Smooth muscle cell of the brain vasculature (primary cell): ENCODE data around the gene OR5AU1.
A peak's percentile ranks its signal among the peaks of the same experiment; 100 is the strongest.

Experiments used
- DNase-seq: peaks from one replicate; pipeline ENCODE4 v3.0.0-alpha.2; 2012; ENCODE audit warnings: low read depth, low spot score

The OR5AU1 gene

DNA sequence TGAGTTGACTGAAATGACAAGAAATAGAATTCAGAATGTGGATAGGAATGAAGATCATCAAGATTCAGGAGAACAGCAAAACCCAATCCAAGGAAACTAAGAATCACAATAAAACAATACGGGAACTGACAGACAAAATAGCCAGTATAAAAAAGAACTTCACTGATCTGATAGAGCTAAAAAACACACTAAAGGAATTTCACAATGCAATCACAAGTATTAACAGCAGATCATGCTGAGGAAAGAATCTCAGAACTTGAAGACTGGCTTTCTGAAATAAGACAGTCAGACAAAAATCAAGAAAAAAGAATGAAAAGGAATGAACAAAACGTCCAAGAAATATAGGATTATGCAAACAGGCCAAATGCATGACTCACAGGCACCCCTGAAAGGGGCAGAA is 15.3 kb upstream of the OR5AU1 start:
- DNase-seq: no peak

DNA sequence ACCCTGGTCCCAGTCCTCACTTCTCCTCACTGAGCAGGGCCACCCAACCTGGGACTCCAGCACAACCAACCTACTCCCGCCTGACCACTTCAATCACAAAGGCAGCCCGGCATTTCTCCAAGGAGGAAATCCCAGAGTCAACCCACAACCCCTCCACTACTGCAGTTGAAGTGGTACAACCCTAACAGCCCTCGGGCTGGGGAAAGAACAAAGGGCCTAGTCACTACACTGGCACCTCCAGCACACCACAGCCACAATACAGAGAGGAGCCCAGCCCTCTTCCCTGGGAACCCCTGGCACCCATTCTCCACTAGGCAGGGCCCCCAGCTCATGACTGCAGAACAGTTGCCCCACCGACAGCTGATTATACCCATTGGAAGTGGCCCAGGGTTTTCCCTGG is 13.7 kb upstream of the OR5AU1 start:
- no peak for DNase-seq

DNA sequence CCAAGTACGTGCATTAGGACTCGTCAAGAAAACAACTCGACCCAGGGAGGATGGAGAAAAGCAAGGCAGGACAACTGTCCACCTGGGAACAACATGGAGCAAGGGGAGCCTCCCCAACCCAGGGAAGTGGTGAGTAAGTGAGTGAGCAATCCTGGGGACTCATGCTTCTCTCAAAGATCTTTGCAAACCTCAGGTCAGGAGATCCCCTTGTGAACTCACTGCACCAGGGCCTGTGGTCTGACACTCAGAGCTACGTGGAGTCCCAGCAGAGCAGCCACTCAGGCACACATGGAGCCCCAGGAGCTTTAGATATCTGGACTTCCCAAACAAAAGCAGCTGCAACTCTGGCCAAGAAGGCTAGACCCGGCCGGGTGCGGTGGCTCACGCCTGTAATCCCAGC is 12.2 kb upstream of the OR5AU1 start:
- no peak for DNase-seq

DNA sequence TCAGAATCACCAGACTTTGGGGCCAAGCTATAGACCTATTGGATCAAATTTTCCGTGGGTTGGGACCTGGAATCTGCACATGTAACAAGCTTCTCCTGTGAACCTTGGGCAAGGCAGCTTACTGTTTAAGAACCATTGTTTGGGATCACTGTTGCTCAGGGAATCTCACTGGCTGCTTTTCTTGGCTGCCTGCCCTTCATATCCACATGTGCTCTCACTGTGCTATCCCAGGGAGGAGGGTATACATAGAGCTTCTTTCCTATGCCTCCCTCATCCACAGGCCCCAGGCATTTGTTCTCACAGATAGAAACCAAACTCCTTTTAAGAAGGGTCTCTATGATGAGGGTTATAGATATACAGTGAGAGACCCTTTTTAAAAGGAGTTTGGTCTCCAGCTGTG is 9.8 kb upstream of the OR5AU1 start:
- DNase-seq: peak; percentile 13

DNA sequence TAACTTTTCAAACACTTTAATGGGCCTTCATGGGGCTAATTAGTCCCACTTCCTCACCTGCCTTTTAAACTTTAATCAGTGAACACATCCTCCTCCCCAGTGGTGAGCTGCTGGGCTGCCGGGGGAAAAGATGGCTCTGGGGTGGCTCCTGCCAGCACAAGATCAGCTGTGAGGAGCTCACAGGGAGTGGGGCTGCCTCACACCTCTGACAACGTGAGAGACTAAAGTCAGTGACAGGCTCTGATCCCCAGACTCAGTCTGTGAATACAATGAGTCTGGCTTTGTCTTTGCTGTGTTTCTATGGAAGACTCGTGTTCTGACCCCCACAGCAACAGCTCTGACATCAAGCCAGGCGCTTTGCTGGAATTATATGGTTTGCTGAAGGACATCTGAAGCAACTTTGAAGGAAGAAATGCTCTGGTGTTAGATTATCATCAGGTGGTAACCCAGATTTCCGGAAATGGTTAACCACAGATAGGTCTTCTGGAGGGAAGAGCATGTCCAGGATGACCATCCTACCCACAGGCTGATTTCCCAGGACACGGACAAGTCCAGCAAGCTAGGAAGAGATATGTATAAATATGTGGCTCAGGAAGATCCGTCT is 9.2 kb upstream of the OR5AU1 start:
- DNase-seq: peak; percentile 23

DNA sequence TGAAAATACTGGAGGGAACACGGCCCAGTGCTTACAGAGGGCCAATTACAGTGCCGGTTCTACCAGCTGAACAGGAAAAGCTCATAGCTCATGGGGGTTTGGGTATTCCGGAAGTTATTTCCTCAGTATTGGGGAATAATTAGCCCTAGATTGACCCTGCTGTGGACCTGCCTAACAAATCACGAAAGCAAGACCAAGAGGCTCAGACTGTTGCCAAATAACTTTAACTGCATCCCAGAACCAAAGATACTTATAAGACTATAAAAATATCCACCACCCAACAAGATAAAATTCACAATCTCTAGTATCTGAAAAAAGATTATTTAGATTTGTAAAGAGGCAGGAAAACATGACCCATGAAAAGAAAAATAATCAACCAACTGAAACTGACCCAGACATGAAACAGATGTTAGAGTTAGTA is 8.0 kb upstream of the OR5AU1 start:
- DNase-seq: no peak

DNA sequence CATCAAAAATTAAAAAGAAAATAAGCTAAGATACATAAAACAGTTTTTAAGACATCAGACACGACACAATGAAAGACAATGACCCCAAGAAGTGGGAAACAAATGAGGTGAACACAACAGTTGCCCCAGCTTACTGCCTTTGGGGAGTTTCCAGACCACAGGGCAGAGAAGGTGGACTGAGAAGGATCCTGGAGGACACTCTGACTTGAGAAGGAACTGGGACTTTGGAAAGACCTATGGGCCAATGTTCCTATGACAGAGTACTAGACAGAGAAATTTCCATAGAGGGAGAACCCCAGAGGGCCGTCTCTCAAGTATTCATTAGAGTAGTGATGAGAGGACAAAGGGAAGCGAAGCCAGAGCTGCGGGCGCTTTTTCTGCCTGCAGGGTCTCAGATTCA is 6.2 kb upstream of the OR5AU1 start:
- DNase-seq: no peak

DNA sequence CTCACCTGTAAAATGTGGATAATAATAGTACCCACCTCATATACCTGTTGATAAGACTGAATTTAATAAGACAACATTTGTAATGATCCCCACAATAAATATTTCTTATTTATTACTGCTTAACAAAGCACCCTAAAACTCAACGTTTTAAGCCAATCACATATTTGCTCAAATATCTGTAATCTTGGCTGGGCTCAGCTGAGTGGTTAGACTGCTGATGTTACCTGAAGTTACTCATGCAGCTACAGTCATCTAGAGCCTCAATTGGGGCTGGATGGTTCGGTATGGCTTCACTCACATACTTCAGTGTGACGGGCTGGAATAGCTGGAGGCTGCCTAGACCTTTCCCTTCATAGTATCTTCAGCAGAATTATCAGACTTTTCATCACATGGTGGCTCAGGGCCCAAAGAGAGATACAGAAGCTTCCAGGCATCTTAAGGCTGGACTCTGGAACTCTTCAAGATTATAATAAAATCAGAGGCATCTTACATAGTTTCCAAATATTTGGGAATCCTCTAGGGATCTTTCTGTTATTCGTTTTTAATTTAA is 4.3 kb upstream of the OR5AU1 start:
- no peak for DNase-seq

DNA sequence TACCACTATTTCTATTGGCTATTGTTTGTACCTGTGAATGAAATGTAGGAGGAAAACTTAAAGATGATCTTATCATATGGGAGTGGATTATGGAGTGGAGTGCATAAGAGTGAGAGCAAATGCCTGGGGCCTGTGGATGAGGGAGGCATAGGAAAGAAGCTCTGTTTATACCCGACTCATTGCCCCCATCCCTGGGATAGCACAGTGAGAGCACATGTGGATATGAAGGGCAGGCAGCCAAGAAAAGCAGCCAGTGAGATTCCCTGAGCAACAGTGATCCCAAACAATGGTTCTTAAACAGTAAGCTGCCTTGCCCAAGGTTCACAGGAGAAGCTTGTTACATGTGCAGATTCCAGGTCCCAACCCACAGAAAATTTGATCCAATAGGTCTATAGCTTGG is 2.3 kb upstream of the OR5AU1 start:
- DNase-seq: peak; percentile 6

DNA sequence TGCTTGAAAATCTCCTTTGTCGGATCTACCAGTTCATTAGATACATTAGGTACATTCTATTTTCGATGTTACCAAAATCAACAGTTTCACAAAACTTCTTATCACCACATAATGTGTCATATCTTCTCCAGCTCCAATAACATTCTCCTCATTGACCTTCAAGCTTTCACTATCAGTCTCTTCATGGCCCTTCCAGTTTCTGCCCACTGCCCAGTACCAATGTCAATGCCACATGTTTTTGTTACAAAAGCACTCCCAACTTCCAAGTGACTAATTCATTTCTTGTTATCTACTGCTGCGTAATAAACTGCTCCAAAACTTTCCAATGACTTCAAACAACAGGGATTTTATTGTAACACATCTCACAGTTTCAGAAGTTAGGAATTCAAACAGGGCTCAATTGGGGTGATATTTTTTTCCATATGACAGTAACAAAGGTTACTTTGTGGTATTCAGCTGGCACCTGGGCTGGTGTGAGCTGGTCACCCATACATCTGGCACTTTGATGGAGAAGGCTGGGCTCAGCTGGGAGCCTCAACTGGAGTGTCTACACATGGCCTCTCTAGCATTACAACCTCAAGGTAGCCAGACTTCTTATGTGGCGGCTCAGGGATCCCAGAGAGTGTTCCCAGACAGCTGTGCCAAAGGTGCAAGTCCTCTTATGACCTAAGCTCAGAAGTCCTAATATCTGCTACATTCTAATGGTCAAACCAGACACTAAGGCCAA is 6.1 kb downstream of the OR5AU1 start:
- no peak for DNase-seq

DNA sequence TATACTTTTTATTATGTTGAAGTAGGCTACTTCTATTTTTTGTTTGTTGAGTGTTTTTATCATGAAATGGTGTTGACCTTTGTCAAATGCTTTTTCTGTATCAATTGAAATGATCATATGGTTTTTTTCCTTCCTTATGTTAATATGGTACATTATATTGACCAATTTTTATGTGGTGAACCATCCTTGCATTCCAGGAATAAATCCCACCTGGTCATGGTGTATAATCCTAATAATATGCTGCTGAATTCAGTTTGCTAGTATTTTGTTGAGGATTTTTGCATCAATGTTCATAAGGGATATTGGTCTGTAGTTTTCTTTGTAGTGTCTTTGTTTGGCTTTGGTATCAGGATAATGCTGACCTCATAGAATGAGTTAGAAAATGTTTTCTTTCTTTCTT is 10.4 kb downstream of the OR5AU1 start:
- DNase-seq: no peak

DNA sequence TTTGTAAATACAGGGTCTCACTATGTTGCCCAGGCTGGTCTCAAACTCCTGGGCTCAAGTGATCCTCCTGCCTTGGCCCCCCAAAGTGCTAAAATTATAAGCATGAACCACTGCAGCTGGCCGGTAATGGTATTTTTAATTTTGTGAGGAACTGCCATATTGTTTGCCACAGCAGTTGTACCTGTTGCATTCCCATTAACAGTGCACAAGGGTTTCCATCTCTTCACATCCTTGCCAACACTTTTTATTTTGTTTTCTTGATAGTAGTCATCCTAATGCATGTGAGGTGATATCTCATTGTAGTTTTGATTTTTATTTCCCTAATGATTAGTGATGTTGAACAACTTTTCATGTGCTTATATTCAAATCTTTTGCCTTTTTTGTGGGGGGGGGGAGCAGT is 13.5 kb downstream of the OR5AU1 start:
- no peak for DNase-seq

DNA sequence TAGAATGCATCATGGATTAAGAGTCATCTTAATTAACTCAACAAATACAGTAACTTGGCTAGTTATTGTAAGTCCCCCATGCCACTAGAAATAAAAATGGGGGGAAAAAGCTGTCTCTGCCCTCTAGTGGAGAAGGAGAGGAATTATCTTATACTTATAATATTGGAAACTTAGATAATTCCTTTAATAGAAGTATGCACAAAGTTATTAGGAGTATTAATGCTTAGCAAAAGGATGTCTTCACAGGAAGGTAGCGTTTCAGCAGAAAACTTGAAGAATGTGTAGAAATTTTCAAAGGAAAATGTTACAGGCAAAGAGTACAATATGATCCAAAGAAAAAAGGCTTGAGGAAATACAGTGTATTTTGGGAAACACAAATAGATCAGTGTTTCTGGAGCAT is 19.8 kb downstream of the OR5AU1 start:
- DNase-seq: no peak

DNA sequence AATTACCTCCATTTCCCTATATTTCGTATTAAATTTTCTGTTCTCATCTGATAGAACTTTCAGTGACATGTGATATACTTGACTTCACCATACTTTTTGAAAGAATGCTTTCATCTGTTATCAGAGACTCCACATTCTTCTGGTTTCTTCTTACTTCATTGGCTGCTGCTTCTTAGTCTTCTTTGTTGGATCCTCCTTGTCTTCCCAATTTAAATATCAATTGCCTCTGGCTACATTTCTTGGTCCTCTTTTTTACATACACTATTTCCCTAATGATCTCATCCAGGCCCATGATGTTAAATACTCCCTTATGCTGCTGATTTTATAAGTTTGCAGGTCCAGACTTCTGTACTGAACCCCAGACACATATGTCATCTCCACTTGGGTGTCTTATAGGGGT is 22.0 kb downstream of the OR5AU1 start:
- no peak for DNase-seq

DNA sequence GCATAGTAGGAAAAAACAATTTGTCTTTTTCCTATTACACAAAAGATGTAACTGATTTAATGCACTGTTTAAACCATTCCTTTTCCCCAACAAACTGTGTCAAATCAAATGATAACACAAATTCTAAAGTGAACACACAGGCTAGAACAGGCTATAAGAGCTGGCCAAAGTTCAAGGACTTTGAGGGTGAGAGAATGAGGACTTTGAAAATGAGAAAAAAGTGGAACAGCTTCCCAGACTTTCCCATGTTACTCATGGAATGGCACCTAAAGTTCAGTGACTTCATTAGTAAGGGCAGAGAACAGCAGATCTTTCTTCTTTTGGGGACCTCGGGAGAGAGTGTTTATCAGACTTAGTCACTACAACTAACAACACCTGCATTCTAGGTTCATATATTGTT is 32.4 kb downstream of the OR5AU1 start:
- no peak for DNase-seq

DNA sequence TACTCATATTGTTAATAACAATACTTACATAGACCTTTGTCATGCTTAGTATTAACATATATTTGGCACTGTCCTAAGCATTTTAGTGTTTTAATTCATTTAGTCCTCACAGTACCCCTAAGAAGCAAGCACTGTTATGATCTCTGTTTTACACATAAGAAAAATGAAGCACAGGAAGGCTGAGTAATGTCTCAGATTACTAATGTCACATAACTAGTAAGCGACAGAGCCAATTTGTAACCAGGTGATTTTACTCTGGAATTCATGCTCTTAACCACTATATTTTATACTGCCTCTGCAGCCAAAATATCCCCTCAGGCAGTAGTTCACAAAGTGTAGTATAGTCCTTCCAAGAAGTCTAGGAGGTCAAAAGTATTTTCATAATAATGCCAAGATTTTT is 34.7 kb downstream of the OR5AU1 start:
- DNase-seq: no peak

DNA sequence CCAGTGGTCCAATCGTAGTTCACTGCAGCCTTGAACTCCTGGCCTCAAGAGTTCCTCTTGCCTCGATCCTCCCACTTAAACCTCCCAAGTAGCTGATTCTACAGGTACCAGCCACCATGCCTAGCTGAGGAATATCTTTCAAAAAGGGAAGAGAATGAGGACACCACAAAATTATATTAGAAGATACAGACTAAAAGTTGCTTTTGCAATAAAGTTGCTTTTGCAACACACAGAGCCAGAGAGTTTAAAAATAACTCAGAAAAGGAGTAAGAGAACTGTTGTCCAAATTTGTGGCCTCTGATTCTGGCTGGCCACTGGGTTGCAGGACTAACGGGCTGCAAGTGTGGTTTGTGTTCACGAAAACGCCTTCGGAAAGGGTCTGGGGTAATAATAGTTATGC is 35.2 kb downstream of the OR5AU1 start:
- DNase-seq: no peak

DNA sequence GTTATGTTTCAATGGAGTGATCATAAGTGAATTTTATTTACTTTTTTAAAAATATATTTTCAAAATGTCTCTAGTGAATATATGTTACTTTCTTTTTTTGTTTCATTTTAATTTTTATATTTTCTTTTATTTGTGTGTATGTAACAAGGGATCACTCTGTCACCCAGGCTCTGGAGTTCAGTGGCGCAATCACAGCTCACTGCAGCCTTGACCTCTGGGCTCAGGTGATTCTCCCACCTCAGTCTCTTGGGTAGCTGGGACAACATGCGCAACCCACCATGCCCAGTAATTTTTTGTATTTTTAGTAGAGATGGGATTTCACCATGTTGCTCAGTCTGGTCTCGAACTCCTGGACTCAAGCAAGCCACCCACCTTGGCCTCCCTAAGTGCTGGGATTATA is 36.9 kb downstream of the OR5AU1 start:
- no peak for DNase-seq

DNA sequence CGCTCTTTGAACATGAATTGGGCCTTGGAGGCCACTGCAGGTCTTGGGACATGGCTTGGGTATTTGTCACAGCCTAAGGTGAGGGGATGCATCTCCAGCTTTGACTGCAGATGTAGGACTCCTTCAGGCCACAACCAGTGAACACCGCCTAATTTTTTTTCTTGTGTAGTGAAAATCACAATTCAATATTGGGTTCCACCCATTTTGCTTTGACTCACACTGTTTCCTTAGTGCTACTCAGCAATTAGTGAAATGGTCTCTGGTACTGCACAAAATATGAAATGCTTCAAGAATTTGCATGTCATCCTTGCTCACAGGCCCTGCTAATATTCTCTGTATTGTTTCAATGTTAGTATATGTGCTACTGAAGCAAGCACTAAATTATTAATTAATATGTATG is 42.5 kb downstream of the OR5AU1 start:
- no peak for DNase-seq

DNA sequence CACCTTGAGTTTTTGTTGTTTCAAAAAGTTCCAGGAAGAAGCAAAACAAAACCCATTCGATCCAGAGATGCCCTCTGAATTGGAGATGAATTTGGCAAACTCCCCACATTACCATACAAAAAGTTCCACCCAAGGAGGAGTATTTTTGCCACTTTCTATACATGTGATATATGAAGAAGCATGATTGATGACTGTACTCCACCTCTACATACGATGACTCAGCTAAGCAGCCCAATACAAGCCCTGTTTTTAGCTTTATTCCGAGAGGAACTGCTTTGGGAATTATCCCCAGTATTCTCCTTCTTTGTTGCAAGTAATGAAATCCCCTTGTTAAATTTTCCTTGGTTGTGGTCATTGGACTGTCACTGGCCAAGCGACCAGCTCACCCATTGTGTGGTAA is 43.6 kb downstream of the OR5AU1 start:
- DNase-seq: no peak

DNA sequence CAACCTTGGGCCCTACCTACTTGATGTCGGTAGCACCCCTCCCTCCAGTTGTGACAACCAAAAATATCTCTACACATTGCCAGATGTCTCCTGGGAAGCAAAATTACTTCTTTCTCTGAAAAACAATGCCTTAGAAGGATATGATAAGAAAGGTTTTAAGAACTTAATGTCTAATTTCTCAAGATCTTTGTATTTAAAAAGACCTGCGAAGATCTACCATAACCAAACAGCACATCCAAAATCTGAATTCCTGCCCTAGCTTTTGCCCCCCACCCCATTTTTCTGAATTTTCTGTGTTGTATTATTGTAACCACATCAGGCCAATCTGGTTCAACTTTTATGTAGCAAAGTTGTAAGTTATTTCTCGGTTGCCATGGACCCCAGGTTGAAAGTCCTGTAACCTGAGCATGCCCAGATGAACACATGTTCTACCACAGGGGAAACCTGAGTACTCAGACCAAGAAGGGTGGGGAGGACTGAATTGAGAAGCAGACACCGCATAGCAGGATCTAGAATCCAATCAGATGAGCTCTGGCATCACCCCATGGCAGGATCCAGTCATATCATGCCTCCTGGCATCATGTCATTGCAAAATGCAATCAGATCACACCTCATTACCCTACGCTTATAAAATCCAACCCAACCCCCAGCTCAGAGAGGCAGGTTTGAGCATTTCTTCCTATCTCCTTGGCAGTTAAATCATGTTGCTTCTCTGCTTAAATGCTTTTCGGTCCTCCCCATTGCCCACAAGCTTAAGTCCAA is 46.3 kb downstream of the OR5AU1 start:
- no peak for DNase-seq

DNA sequence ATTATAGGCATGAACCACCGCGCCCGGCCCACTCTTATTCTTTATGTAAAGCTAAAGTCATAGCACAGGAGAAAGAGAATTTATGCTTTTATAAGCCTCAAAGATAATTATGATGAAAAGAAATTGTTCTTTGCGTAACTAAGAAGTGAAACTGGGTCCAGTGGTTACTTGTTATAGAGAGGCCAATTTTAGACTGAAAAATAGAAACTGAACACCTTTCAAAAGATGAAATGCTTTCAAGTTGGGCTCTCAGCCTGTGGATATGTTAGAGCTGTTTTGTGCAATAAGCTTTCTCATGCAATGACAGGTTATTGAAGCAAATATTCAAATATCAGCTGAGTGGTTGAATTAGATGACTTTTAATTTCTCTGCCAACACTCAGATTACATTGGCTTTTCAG is 47.1 kb downstream of the OR5AU1 start:
- no peak for DNase-seq

DNA sequence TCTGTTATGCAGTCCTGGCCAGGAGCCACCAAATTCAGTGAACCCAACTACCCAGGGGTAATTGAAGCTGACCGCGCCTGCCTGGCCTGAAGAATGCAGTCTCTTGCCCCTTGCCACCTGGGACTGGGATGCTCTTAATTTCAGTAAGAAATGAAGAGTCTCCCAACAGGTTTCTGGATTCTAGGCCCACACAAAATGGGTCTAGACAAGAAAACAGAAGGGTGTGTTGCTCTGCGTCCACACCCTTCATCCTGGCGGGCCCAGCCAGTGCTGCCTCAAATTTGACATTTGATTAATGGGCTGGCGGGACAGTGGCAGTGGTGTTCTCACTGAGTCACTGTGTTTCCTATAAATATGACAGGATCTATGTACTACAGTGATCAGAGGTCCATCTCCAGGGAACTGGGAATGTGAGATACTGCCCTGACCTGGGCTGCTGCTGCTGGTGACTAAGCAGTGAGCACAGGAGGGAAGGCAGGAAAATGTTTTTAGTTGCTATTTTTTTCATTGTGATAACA is 48.5 kb downstream of the OR5AU1 start:
- no peak for DNase-seq
